Measurements from ENCODE around the gene INTS15. TPM values are rescaled to one million over a fixed set of nuclear protein-coding genes. Genes with fewer than 3 reads are reported as not detected.
"Not testable (repeated sequence)": the region's sequence is repeated elsewhere in the genome, so short reads cannot be mapped to it uniquely, and the experiment has no call there.

The INTS15 gene
- total RNA-seq, 1 donor from 2014 or later, result 10.9 TPM

DNA sequence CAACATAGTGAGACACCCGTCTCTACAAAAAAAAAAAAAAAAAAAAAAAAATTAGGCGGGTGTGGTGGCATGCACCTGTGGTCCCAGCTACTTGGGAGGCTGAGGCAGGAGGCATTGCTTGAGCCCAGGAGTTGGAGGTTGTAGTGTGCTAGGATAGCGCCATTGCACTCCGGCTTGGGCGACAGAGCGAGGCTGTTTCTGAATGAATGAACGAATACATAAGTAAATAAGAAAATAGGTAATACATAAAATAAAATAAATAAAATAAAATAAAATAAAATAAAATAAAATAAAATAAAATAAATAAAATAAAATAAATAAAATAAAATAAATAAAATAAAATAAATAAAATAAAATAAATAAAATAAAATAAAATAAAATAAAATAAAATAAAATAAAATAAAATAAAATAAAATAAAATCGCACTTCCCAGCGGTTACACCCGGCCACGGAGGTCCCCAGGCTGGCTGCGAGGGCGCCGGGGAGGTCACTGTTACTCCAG is 12.9 kb upstream of the INTS15 start:
- not testable (repeated sequence) for DNase-seq (ENCODE audit: low read depth, low spot score)

DNA sequence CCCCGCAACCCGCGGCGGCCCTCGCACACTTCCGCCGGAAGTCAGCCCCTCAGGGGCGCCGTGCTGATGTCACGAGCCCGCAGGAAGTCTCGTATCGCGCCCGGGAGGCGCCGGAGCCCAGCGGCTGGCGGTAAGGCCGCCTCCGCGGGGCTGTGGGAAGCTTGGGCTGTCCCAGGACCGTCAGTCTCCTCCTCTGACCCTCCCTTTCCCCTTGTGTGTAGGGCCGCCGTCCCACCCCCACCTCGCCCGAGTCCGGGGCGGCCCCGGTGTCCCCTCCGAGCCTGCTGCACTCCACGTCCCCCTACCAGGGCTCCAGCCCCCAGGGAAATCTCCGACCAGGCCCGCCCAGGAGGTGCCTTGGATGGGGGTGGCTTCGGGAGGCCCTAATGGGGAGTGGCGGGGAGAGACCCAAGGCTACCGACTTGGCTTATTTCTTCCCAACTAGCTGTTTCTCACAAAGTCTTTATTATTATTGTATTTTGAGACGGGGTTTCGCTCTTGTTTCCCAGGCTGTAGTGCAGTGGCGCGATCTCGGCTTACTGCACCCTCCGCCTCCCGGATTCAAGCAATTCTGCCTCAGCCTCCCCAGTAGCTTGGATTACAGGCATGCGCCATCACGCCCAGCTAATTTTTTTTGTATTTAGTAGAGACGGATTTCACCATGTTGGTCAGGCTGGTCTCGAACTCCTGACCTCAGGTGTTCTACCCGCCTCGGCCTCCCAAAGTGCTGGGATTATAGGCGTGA is 12.3 kb upstream of the INTS15 start, which contains the start of gene ZDHHC4:
ZDHHC4 (plus strand) TSS at position 86 of the 745 bp plus-strand sequence. CDS start 3,108 bp downstream, outside the sequence.
- peak; percentile 49 for DNase-seq (ENCODE audit: low read depth, low spot score)

DNA sequence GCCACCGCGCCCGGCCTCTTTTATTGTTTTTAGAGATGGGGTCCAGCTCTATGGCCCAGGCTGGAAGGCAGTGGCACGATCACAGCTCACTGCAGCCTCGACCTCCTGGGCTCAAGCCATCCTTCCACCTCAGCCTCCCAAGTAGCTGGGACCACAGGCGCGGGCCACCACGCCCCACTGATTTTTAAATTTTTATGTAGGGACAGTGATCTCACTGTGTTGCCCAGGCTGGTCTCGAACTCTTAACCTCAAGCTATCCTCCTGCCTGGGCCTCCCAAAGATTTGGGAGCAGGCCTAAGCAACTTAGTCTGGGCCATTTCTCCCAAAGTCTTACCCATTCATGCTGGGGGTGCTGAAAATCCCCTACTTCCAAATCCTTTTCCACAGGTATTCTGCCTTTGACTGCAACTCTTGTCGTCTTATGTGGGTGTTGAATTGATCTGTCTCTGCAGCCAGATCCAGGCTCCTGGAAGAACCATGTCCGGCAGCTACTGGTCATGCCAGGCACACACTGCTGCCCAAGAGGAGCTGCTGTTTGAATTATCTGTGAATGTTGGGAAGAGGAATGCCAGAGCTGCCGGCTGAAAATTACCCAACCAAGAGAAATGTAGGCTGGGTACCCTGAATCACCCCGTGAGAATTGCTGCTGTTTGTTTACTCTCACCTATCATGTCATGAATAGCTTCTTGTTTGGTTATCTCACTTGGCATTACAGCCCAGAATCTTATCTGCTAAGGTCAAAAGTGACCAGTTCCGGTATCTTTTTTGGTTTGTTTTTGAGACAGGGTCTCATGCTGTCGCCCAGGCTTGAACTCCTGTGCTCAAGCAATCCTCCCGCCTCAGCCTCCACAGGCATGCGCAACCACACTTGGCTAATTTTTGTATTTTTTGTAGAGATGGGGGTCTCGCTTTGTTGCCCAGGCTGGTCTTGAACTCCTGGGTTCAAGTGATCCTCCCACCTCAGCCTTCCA is 11.4 kb upstream of the INTS15 start:
- no peak for DNase-seq (ENCODE audit: low read depth, low spot score)

DNA sequence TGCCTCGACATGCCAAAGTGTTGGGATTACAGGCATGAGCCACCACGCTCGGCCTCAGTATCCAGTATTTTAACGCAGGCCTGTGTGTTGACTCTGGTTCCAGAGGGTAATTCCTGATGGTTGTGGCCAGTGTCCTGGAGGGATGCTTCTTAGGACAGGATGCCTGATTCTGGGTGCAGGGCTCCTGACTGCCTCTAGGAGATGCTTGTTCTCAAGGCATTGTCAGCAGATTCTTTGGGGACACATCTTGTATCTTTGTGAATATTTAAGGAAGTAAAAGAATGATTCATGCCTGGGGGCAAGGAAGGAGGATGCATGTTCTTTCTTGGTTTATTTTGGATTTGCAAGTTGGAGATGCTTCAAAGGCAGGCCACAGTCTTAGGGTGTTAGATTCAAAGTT is 10.4 kb upstream of the INTS15 start:
- no peak for DNase-seq (ENCODE audit: low read depth, low spot score)

DNA sequence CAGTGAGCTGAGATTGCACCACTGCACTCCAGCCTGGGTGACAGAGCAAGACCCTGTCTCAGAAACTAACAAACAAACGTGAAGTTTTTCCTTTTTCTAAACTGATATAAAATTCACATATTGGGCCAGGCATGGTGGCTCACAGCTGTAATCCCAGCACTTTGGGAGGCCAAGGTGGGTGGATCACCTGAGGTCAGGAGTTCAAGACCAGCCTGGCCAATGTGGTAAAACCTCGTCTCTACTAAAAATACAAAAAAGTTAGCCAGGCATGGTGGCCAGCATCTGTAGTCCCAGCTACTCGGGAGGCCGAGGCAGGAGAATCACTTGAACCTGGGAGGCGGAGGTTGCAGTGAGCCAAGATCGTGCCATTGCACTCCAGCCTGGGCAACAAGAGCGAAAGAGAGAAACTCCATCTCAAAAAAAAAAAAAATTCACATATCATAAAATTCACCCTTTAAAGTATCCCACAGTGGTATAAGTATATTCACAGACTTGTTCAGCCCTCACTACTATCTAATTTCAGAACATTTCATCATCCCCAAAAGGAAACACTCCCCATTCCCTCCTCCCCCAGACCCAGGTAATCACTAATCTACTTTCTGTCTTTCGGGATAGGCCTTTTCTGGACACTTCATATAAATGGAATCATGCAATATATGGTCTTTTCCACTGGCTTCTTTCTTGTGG is 3.9 kb upstream of the INTS15 start:
- not testable (repeated sequence) for DNase-seq (ENCODE audit: low read depth, low spot score)

DNA sequence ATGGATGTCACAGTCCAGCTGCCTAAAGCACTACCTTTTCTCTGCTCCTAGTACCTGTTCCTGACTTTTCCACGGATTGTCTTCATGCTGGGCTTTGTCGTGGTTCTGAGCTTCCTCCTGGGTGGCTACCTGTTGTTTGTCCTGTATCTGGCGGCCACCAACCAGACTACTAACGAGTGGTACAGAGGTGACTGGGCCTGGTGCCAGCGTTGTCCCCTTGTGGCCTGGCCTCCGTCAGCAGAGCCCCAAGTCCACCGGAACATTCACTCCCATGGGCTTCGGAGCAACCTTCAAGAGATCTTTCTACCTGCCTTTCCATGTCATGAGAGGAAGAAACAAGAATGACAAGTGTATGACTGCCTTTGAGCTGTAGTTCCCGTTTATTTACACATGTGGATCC is 1.3 kb upstream of the INTS15 start:
- DNase-seq (ENCODE audit: low read depth, low spot score), result no peak

DNA sequence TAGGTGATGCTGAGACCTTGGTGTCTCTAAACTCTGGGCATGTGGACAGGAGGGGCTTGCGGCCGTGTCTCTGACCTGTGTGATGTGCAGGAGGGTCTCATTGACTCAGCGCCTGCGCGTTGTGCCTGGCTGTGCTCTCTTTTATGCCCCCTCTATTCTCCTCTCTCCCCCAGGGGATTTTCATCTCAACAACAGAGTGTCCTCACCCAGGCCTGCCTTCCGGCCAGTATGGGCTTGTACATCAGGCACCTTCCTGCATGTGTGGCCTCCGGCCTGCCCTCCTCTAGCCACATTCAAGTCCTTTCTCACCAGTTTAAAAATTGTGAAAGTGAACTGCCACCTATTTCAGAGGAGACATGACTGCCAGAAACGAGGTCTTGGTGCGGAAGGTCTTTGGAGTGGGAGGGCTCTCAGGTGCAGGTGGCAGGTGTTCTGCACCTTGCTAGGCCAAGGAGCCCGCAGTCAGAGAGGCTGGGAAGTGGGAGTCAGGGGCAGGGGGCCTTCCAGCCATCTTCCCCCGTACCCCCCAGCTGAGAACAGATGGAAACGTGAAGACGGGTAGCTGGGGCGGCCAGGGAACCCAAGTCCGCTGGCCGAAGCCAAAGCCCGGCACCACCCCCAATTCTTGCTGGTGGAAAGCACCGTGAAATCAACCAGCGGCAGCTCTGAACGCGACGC is 531 bp upstream of the INTS15 start:
- no peak for DNase-seq (ENCODE audit: low read depth, low spot score)

DNA sequence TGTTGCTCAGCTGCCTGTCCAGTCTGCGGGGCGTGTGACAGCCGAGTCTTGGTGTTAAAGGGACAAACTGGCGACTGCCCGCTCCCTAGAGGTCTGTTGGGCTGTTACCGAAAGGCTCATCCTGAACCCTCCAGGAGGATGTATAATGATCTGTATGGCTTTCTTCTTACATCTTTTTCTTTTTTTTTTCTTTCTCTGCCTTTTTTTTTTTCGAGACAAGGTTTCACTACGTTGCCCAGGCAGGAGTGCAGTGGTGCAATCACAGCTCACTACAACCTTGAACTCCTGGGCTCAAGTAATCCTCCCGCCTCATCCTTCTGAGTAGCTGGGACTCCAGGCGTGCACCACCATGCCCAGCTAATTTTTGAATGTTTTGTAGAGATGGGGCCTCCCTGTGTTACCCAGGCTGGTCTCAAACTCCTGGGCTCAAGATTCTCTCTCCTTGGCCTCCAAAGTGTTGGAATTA is 857 bp downstream of the INTS15 start:
- no peak for DNase-seq (ENCODE audit: low read depth, low spot score)

DNA sequence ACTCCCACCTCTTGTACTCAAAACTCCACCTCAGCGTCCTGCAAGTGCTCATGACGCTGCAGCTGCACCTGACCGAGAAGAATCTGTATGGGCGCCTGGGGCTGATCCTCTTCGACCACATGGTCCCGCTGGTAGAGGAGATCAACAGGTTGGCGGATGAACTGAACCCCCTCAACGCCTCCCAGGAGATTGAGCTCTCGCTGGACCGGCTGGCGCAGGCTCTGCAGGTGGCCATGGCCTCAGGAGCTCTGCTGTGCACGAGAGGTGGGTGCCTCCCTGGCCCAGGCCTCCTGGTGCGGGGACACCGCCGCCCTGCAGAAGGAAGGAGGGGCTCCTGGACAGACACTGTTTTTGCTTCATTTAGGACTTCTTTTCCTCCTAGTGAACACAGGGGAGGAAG is 10.3 kb downstream of the INTS15 start:
- no peak for DNase-seq (ENCODE audit: low read depth, low spot score)

DNA sequence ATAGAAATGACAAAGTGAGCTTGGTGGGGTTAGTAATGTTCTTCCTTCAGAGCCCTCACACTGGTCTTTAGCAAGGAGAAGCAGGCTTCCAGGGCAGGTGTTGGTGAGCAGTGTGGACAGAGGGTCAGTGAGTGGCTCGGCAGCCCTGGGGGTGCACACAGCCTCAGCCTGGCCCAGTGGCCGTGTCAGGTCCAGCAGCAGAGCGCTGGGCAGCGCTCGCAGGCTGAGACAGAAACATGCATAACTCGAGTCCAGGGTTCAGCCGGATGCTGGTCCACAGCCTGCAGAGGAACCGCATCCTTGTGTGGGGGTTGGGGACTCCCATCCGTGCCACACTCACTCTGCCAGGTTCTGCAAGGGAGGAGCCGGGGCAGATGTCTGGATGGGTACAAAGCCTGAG is 14.6 kb downstream of the INTS15 start:
- DNase-seq (ENCODE audit: low read depth, low spot score), result no peak

DNA sequence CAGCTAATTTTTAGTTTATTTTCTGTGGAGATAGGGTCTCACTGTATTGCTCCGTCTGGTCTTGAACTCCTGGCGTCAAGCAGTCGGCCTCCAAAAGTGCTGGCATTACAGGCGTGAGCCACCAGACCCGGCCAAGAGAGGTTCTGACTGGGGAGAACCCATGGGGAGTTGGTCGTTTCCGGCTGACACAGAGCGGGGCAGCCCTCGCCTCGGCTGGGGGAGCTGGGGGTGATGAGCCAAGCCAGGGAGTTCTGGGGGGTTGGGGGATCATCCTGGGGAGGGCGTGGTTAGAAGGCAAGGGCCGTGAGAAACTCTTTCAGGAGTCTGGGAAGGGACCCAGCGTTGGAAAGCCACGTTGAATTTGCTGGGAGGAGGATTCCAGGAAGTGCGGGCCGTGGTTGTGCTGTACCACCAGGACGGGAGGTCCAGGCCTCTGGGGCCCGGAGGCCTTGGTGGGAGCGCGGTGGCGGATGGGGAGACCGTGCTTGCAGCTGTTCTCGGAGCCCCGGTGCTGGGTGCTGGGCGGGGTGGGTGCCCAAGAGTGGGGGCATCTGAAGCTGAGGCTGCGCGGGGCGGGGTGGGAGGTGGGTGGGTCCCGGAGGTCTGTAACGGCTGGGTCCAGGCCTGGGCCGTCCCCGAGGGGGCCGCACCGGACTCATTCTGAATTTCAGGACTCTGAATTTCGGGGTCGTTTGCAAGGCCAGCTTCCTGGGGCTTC is 17.2 kb downstream of the INTS15 start:
- no peak for DNase-seq (ENCODE audit: low read depth, low spot score)

DNA sequence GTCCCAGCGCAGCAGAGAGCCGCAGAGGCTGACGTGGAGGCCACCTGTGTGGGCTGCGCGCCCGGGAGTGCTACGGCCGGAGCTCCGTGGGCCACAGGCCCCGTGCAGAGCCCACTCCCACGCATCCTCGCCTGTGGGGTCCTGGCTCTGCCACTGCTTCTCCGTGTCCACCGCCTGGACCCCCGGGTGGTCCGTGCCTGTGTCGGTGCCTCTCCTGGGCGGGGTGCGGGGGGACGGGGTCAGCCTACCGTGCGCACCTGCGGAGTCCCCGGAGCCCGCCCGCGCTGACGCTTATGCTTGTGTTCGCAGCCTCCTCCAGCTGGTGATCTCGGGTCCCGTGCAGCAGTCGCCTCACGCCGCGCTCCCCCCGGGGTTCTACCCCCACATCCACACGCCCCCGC is 17.8 kb downstream of the INTS15 start:
- DNase-seq (ENCODE audit: low read depth, low spot score), result no peak

DNA sequence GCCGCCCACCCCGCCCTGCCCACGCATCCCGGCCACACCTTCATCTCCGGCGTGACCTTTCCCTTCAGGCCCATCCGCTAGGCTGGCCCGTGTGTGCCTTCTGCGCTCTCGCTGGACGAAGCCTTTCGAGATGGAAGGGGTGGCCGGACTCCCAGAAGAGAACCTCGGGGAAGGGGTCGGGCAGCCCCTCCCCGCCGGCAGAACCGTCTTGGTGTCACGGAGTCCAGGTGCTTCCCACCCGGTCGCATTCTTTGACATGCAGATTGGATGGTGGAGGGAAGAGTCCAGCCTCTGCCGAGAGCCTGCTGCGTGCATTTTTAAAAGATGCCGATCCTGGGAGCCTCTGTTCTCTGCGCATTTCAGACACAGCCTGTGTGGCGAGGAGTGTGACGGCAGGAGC is 18.3 kb downstream of the INTS15 start:
- no peak for DNase-seq (ENCODE audit: low read depth, low spot score)

DNA sequence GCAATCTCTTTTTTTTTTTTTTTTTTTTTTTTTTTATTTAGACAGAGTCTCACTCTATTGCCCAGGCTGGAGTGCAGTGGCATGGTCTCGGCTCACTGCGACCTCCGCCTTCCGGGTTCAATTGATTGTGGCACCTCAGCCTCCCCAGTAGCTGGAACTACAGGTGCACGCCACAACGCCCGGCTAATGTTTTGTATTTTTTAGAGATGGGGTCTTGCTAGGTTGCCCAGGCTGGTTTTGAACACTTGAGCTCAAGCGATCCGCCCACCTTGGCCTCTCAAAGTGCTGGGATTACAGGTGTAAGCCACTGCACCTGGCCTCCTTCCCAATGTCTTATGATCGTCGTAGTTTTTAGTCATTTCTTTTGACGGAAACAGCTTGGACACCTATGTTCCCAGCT is 19.0 kb downstream of the INTS15 start:
- DNase-seq (ENCODE audit: low read depth, low spot score), result no peak

DNA sequence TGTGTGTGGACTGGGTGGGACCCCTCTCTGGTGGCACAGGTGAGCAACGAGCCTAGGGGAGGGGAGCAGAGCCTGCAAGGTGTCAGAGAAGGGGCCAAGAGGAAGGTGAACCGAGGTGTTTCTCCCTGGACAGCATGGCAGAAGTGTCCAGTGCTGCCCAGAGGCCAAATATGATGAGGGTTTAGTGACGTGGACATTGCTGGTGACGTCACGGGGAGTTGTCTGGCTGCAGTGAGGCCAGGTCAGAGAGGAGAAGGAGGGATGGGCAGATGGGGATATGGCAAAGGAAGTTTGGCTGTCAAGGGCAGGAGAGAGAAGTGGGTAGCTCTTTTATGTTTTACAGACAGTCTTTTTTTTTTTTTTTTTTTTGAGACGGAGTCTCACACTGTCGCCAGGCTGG is 23.0 kb downstream of the INTS15 start:
- DNase-seq (ENCODE audit: low read depth, low spot score), result no peak

DNA sequence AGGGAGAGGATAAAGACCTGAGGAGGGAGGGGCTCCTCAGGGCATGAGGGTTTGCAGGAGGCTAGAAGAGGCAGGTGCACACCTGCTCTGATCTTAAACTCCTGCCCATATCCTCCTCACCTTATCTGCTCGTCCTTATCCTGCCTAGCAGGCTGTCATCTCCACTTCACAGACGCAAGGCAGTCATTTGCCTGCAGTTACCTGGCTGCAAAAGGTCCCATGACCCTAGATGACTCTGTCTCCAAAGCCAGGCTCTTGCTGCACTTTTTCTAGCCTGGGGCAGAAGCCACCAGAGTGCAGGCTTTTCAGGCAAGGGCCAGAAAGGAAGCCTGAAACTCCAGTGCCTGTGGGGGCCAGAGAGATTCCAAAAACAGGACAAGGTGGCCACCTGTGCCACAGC is 23.9 kb downstream of the INTS15 start:
- no peak for DNase-seq (ENCODE audit: low read depth, low spot score)

DNA sequence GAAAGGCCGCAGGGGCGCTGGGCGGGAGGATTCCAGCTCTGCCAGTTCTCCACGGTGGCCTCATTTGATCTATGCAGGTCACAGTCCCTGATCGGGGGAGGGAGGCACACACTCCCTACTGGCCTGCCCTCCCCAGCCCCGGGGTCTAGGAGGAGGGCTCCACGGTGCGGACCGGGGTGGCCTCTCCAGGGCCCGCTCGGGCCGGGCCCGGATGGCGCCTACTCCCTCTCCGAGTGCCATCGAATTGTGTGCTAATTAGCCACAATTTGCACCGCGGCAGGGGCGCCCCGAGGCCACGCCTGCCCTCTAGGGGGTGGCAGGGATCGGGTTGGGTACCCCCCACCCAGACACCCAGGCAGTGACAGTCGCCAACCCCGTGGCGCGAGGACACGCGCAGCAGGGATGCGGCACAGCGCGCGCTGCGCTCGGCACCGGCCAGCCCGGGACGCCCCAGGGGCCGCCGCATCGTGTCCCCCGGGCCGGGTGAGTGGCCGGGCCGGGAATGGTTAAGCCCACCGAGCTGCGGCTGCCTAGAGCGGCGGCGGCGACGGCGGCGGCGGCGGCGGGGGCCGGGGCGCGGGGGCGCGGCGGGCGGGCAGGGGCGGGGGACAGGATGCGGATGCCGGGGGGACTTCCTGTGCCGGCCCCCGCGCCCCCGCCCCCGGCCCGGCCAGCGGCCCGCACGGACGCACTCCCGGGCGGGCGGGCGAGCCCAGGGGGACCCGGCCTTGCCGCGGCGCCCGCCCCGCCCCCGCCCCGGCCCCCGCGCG is 25.3 kb downstream of the INTS15 start, which contains the start of gene ZNF853:
ZNF853 (plus strand) TSS at position 658 of the 770 bp plus-strand sequence. CDS start 565 bp downstream, outside the sequence.
- no peak for DNase-seq (ENCODE audit: low read depth, low spot score)

DNA sequence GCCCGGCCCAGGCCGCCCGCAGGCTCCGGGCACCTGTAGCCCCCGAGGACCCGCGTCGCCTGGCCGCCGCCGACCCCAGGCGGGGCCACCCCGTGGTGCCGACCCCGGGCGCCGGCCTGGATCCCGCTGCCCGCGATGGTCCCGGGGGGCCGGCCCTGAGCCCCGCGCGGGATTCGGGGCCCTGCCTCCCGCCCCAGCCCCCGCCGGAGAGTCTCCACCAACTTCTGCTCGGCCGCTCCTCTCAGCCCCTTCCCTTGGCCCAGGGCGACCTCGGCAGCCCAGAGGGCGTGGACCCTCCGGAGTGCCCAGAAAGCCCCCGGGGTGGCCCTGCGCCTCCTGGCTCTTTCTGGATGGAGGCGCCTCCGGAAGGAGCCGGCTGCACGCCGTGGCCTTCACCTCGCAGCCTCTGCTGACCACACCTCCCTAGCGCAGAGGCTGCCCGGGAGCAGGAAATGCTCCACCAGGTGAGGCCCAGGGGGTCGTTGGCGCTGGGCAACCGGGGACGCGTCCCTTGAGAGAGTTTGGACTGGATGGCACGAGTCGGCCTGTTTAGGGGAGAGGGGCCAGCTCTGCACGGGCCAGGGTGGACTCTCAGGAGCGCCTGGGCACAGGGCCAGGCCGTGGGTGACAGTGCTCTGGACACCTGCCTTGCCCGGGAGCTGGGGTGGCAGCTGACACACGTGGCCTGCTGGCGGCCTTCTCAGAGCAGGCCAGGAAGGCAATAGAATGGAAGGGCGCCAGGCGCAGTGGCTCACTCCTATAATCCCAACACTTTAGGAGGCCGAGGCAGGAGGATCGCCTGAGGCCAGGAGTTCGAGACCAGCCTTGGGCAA is 26.1 kb downstream of the INTS15 start:
- DNase-seq (ENCODE audit: low read depth, low spot score), result no peak
